H1 (cell line): Measurements from ENCODE around the gene STRN4. TPM values are rescaled to one million over a fixed set of nuclear protein-coding genes. Genes with fewer than 3 reads are reported as not detected.

Experiments
- POU5F1 ChIP-seq: IDR thresholded peaks from 2 replicates; pipeline ENCODE4 v1.6.1; 2011; ENCODE audit warnings: low read depth, mild to moderate bottlenecking, low read length, moderate library complexity
- SP2 ChIP-seq: IDR thresholded peaks from 2 replicates; pipeline ENCODE4 v1.6.1; 2012; ENCODE audit warnings: mild to moderate bottlenecking, low read length, inconsistent platforms
- TAF7 ChIP-seq: optimal IDR thresholded peaks from 2 replicates; pipeline ENCODE3; 2011; ENCODE audit warnings: low read depth, mild to moderate bottlenecking, inconsistent platforms, low read length, moderate library complexity, borderline replicate concordance
- TBP ChIP-seq: IDR thresholded peaks from 2 replicates; pipeline ENCODE4 v1.6.1; 2011; ENCODE audit warnings: low read depth, low read length, improper control_type of control experiment
- USF2 ChIP-seq: IDR thresholded peaks from 2 replicates; pipeline ENCODE4 v1.6.1; 2011; ENCODE audit warnings: low read length, improper control_type of control experiment
- polyA plus RNA-seq, 7 experiments: library from polyadenylated mRNA; depleted of rRNA in 3 of 7; stranded (reverse) in 5 of 7; unstranded in 2 of 7; fragments of >200 nt in 5 of 7; fragments of 200-250 nt in 2 of 7; gene quantifications; 1 replicate in 5 of 7; 2 replicates in 1 of 7; 4 replicates in 1 of 7; pipeline versions ENCODE4 v1.2.1 to v1.2.3, GENCODE V29; 2011 to 2013; ENCODE audit warnings: missing spikeins in 2 of 7, mixed read lengths in 2 of 7
- total RNA-seq: library from RNA; stranded (reverse); fragmentation: NEBNext Ultra II Directional; extraction: Animal tissue kit (Norgen Biotek cat#: 25700); gene quantifications from 2 replicates; pipeline ENCODE4 v1.2.1, GENCODE V29; 2021

The STRN4 gene
- total and polyA plus RNA-seq, 2 of the 8 experiments (the other 6 are each of a cell fraction or from before 2014, with no cell fraction given), result 120 to 187 TPM

- TF ChIP-seq SP2 (no peak), POU5F1 (no peak), USF2 (no peak), TBP (peak; percentile 63; the same call in 1 of the 2 replicates), TAF7 (peak; percentile 78)
- TF ChIP-seq, all 59 proteins: peak for 9
Observed at GRCh38 chr19:46745521-46746280, 549 bp downstream of the STRN4 start, which contains the start of gene FKRP (continued).
